HEK293T (cell line): ENCODE measurements around the gene PROP1.
"Not testable (repeated sequence)": the region's sequence is repeated elsewhere in the genome, so short reads cannot be mapped to it uniquely, and the experiment has no call there.

Experiments
- BHLHE40 ChIP-seq: fragments of 450-650 bp; IDR thresholded peaks from 2 replicates; pipeline ENCODE4 v1.6.1; 2016; ENCODE audit warnings: mild to moderate bottlenecking, moderate library complexity, borderline replicate concordance
- CTBP1 ChIP-seq: fragments of 450-650 bp; IDR thresholded peaks from 2 replicates; pipeline ENCODE4 v1.6.1; 2016; ENCODE audit warnings: borderline replicate concordance
- ELF4 ChIP-seq: fragments of 450-650 bp; IDR thresholded peaks from 2 replicates; pipeline ENCODE4 v1.6.1; 2017; ENCODE audit warnings: antibody characterized with exemption
- FOXA1 ChIP-seq: fragments of 450-650 bp; IDR thresholded peaks from 2 replicates; pipeline ENCODE4 v1.6.1; 2016; ENCODE audit warnings: mild to moderate bottlenecking
- FOXK2 ChIP-seq: fragments of 450-650 bp; IDR thresholded peaks from 2 replicates; pipeline ENCODE4 v1.6.1; 2016; ENCODE audit warnings: mild to moderate bottlenecking
- FOXM1 ChIP-seq: fragments of 450-650 bp; IDR thresholded peaks from 2 replicates; pipeline ENCODE4 v1.6.1; 2017; ENCODE audit warnings: mild to moderate bottlenecking, borderline replicate concordance
- HDGF ChIP-seq: fragments of 450-650 bp; IDR thresholded peaks from 2 replicates; pipeline ENCODE4 v1.6.1; 2017; ENCODE audit warnings: antibody characterized with exemption, borderline replicate concordance
- NFRKB ChIP-seq: fragments of 450-650 bp; IDR thresholded peaks from 2 replicates; pipeline ENCODE4 v1.6.1; 2016; ENCODE audit warnings: mild to moderate bottlenecking, moderate library complexity
- PKNOX1 ChIP-seq: fragments of 450-650 bp; IDR thresholded peaks from 2 replicates; pipeline ENCODE4 v1.6.1; 2016
- SP1 ChIP-seq: fragments of 450-650 bp; IDR thresholded peaks from 2 replicates; pipeline ENCODE4 v1.6.1; 2017
- SUZ12 ChIP-seq: fragments of 450-650 bp; IDR thresholded peaks from 2 replicates; pipeline ENCODE4 v1.6.1; 2016; ENCODE audit warnings: mild to moderate bottlenecking
- TARDBP ChIP-seq: fragments of 450-650 bp; IDR thresholded peaks from 2 replicates; pipeline ENCODE4 v1.6.1; 2016

DNA sequence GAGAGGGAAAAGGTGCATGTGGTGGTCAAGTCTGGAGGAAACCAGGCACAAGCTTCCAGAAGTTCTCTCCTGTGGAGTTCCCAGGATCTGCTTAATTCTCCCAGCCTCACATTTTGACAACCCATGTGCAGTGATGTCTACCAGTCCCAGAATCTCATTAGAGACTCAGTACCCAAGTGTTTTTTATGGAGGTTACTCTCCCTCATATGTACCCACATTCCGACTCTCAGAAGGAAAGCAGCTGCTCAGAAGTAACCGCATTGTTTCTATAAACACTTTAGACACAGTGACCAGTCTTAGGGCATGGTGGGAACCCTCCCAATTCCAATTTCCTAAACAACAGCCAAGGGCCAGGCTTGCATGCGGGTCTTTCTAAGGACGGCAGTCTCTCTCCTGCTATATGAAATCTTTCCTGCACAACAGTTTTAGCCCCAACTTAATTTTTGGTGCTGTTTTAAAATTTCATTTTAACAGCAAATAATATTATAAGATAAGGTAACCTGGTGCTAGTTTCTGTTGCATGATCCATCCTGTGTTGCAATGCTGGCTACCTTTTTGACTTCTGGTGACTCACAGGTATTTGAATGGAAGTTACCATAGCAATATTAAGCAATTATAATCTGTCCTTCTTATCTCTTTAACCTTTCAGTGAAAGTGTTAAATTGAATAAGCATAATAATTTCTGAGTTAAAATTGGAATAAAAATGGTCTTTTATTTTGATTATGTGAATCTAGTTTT is 15.9 kb upstream of the PROP1 start:
- not testable (repeated sequence) for TF ChIP-seq SP1, FOXA1, HDGF, BHLHE40, FOXM1, CTBP1, SUZ12, ELF4, TARDBP, NFRKB, FOXK2, PKNOX1
